ENCODE results near the gene DNM3.
"Not testable (repeated sequence)": the region's sequence is repeated elsewhere in the genome, so short reads cannot be mapped to it uniquely, and the experiment has no call there.

Gene DNM3

DNA sequence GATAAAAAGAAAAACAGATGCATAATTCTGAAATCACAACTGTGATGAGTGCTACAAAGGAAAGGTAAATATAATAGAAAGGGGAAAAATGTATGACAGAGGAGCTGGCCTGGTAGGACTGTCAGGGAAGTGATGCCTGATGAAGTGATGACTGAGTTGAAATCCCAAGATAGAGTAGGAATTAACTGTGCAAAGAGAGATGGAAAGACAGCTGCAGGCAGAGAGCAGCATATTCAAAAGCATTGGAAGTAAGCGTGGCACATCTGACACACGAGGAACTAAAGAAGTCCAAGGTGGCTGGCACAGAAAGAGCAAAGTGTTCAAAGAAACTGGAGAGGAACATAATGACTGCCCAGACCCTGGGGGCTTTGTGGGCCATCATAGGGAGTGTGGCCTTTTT, 457.6 kb downstream of the DNM3 start:
- TF ChIP-seq, protein P1, sequence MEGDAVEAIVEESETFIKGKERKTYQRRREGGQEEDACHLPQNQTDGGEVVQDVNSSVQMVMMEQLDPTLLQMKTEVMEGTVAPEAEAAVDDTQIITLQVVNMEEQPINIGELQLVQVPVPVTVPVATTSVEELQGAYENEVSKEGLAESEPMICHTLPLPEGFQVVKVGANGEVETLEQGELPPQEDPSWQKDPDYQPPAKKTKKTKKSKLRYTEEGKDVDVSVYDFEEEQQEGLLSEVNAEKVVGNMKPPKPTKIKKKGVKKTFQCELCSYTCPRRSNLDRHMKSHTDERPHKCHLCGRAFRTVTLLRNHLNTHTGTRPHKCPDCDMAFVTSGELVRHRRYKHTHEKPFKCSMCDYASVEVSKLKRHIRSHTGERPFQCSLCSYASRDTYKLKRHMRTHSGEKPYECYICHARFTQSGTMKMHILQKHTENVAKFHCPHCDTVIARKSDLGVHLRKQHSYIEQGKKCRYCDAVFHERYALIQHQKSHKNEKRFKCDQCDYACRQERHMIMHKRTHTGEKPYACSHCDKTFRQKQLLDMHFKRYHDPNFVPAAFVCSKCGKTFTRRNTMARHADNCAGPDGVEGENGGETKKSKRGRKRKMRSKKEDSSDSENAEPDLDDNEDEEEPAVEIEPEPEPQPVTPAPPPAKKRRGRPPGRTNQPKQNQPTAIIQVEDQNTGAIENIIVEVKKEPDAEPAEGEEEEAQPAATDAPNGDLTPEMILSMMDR (IDR thresholded peaks at IDR 0.05; ENCODE audit: insufficient read depth, low read depth, low read length, missing control alignments), result no peak
- no peak overlapping the region for H3K4me3 ChIP-seq (ENCODE audit: low read length)
- no peak for DNase-seq (ENCODE audit: low read depth)

DNA sequence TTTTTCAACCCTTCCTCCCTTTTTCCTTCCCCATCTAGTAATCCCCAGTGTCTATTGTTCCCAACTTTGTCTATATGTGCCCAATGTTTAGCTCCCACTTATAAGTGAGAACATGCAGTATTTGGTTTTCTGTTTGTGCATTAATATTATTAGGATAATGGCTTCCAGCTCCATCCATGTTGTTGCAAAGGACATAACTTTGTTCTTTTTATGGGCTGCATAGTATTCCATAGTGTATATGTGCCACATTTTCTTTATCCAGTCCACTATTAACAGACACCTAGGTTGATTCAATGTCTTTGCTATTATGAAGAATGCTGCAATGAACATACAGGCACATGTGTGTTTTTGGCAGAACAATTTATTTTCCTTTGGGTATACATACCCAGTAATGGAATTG, 458.2 kb downstream of the DNM3 start:
- TF ChIP-seq, protein P1 (IDR thresholded peaks at IDR 0.05; ENCODE audit: insufficient read depth, low read depth, low read length, missing control alignments), result no peak
- no peak for DNase-seq (ENCODE audit: low read depth)
- no peak overlapping the region for H3K4me3 ChIP-seq (ENCODE audit: low read length)

DNA sequence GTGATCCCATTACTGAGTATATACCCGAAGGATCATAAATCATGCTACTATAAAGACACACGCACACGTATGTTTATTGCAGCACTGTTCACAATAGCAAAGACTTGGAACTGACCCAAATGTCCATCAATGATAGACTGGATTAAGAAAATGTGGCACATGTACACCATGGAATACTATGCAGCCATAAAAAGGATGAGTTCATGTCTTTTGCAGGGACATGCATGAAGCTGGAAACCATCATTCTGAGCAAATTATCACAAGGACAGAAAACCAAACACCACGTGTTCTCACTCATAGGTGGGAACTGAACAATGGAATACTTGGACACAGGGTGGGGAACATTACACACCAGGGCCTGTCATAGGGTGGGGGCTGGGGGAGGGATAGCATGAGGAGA, 466.2 kb downstream of the DNM3 start:
- DNase-seq (ENCODE audit: low read depth); H3K4me3 ChIP-seq (ENCODE audit: low read length): not testable (repeated sequence)

DNA sequence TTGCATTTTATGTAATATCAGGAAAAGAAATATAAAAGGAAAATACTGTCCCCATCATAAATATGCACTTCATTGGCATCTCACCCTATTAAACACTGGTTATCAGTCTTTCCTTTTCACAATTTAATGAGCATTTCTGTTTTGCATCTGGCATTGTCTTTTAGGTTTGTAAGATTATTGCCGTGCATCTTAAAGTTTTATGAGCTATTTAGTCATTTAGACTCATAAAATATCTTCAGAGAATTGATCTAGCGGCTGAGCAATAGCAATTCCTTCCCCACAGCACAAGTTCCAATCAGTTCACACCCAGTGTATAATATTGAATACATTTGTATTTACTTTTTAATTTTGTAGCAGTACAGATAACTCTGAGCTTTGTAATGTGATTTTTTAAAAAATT, 466.8 kb downstream of the DNM3 start:
- H3K4me3 ChIP-seq (ENCODE audit: low read length), result no peak overlapping the region
- TF ChIP-seq, protein P1 (IDR thresholded peaks at IDR 0.05; ENCODE audit: insufficient read depth, low read depth, low read length, missing control alignments), result no peak
- DNase-seq (ENCODE audit: low read depth), result no peak

DNA sequence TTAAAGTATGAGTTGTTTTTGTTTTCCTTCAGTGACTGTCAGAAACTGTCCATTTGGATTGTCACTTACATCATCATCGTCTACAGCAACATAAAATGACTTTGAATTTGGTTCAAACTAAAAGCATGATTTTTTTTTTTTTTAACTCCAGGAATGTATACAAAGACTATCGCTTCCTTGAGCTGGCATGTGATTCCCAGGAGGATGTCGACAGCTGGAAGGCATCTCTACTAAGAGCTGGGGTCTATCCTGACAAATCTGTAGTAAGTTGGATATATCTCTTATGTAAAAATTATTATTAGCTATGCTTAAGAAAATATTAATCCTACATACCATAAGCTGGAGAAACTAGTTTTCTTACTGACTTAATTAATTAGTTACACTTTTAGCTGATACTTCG, 467.3 kb downstream of the DNM3 start:
- H3K4me3 ChIP-seq (ENCODE audit: low read length), result no peak overlapping the region
- DNase-seq (ENCODE audit: low read depth), result no peak
- TF ChIP-seq, protein P1 (IDR thresholded peaks at IDR 0.05; ENCODE audit: insufficient read depth, low read depth, low read length, missing control alignments), result no peak

DNA sequence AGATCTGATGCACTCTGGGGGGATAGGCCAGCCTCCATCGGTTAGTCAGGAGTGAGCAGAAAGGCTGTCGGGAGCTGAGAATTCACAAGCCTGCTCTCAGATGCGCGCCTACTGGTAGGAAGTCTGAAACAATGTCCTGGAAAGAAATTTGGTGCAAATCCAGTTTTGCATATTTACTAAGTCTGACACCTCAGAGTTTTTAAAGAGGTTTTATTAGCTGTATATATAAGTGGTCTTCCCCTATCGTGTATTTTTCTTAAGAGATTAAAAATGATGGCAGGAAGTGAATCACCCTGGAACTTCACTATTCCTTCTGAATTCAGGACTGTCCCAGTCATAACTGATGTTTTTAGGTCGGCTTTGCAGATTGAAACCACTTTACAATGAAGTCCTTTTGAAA, 479.4 kb downstream of the DNM3 start:
- DNase-seq (ENCODE audit: low read depth), result no peak
- TF ChIP-seq, protein P1 (IDR thresholded peaks at IDR 0.05; ENCODE audit: insufficient read depth, low read depth, low read length, missing control alignments), result no peak
- H3K4me3 ChIP-seq (ENCODE audit: low read length), result no peak overlapping the region

DNA sequence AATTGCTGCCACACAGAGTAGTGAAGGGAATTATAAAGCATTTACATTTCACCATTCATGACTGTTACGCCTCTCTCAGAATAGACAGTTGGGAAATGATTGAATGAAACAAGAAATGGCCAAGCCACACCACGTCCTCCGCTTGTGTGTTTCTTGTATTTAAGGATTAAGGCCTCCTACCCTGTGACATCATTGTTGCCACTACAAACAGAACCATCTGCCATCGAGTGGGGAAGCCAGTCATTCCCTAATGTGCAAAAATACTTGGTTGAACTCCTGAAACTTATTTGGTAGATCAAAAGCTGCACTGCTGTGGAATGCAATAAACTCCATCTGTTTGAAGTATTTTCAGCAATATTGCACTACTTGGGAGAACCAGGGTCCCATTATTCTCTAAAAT, 480.2 kb downstream of the DNM3 start:
- H3K4me3 ChIP-seq (ENCODE audit: low read length), result no peak overlapping the region
- TF ChIP-seq, protein P1 (IDR thresholded peaks at IDR 0.05; ENCODE audit: insufficient read depth, low read depth, low read length, missing control alignments), result no peak
- no peak for DNase-seq (ENCODE audit: low read depth)

Measured in epithelial cell of esophagus (primary cell).